Ishikawa (cell line): ENCODE results near the gene FBLN1.

ENCODE experiments used
- CEBPB ChIP-seq: IDR thresholded peaks from 2 replicates; pipeline ENCODE4 v1.6.1; 2012
- CREB1 ChIP-seq: IDR thresholded peaks from 2 replicates; pipeline ENCODE4 v1.6.1; 2012; ENCODE audit warnings: low read depth
- EGR1 ChIP-seq: IDR thresholded peaks from 2 replicates; pipeline ENCODE4 v1.6.1; 2012
- EP300 ChIP-seq: IDR thresholded peaks from 2 replicates; pipeline ENCODE4 v1.6.1; 2012; ENCODE audit warnings: borderline replicate concordance
- FOXM1 ChIP-seq: IDR thresholded peaks from 2 replicates; pipeline ENCODE4 v1.6.1; 2012; ENCODE audit warnings: low read depth, borderline replicate concordance
- MAX ChIP-seq: IDR thresholded peaks from 2 replicates; pipeline ENCODE4 v1.6.1; 2012
- NFIC ChIP-seq: IDR thresholded peaks from 2 replicates; pipeline ENCODE4 v1.6.1; 2012
- RAD21 ChIP-seq: IDR thresholded peaks from 2 replicates; pipeline ENCODE4 v1.6.1; 2012; ENCODE audit warnings: low read depth
- REST ChIP-seq: IDR thresholded peaks from 2 replicates; pipeline ENCODE4 v1.6.1; 2012; ENCODE audit warnings: low read depth, mild to moderate bottlenecking
- TAF1 ChIP-seq: IDR thresholded peaks from 2 replicates; pipeline ENCODE4 v1.6.1; 2012; ENCODE audit warnings: low read depth, mild to moderate bottlenecking
- TCF12 ChIP-seq: IDR thresholded peaks from 2 replicates; pipeline ENCODE4 v1.6.1; 2012; ENCODE audit warnings: low read depth
- TEAD4 ChIP-seq: IDR thresholded peaks from 2 replicates; pipeline ENCODE4 v1.6.1; 2012
- USF1 ChIP-seq: IDR thresholded peaks from 2 replicates; pipeline ENCODE4 v1.6.1; 2012
- YY1 ChIP-seq: IDR thresholded peaks from 2 replicates; pipeline ENCODE4 v1.6.1; 2012; ENCODE audit warnings: low read depth
- ZBTB7A ChIP-seq: IDR thresholded peaks from 2 replicates; pipeline ENCODE4 v1.6.1; 2012; ENCODE audit warnings: low read depth

The FBLN1 gene

GRCh38 chr22:45503050-45503815 is 550 bp downstream of the FBLN1 start:
- TF ChIP-seq CREB1 (no peak), ZBTB7A (no peak), NFIC (no peak), EGR1 (no peak), MAX (peak; percentile 19; the same call in 1 of the 2 replicates), TEAD4 (no peak), REST (no peak), USF1 (no peak)

- TF ChIP-seq CREB1 (no peak), ZBTB7A (0 out of 2 replicates have a peak, but pooled peaks have one; percentile 29)
Measured at GRCh38 chr22:45503816-45504372, 1.2 kb downstream of the FBLN1 start.

- TF ChIP-seq REST: no peak
- TF ChIP-seq ZBTB7A: no peak
- no peak for TF ChIP-seq CEBPB
Measured at GRCh38 chr22:45504373-45505341, 2.0 kb downstream of the FBLN1 start.

GRCh38 chr22:45505991-45506747 is 3.5 kb downstream of the FBLN1 start:
- TF ChIP-seq YY1 (no peak), TEAD4 (no peak), EP300 (no peak), CREB1 (no peak), USF1 (no peak), EGR1 (no peak), FOXM1 (no peak), TCF12 (no peak), RAD21 (no peak), MAX (no peak), NFIC (no peak), TAF1 (no peak)

GRCh38 chr22:45506816-45507360 is 4.2 kb downstream of the FBLN1 start:
- TF ChIP-seq TEAD4 (no peak), EGR1 (no peak), MAX (no peak), CREB1 (no peak), TCF12 (no peak), ZBTB7A (peak; percentile 34; the same call in 1 of the 2 replicates), USF1 (no peak)
